Limb (tissue), 2 donors: Measurements from ENCODE around the gene CDSN.

ENCODE experiments used
- DNase-seq, 2 donors: peaks; one replicate each; pipeline ENCODE4 v3.0.0-alpha.2; 2016; ENCODE audit errors: extremely low spot score in 2 of 2

The CDSN gene

DNA sequence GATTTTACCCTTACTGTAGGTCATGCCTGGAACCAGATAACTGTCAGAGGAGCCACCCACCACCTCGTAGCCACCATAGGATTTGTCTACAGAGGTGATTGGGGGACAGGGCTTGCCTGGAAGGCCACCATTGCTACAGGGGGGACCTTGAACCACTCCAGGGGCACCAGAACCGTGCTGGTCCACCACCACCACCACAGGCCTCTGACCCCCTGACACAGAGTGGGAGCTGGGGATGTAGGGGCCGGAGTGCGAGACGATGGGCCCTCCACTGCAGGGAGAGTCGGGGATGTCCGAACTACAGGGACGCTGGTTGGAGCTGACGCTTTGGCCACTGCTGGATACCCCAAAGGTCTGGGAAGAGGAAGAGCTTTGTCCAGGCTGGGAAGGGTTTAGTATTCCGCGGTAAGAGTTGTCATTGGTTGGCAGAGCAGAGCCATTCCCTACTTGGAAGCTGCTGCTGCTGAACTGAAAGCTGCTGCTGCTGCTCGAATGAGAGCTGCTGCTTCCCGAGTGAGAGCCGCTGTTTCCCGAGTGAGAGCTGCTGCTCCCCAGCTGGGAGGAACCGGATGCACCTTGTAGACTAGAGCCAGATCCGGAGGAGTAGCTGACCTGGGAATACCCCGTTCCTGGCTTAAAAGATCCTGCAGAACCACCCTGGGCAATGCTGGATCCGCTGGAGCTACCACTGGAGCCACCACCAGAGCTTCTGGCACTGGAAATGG is 3.4 kb downstream of the CDSN start:
- DNase-seq: no peak

DNA sequence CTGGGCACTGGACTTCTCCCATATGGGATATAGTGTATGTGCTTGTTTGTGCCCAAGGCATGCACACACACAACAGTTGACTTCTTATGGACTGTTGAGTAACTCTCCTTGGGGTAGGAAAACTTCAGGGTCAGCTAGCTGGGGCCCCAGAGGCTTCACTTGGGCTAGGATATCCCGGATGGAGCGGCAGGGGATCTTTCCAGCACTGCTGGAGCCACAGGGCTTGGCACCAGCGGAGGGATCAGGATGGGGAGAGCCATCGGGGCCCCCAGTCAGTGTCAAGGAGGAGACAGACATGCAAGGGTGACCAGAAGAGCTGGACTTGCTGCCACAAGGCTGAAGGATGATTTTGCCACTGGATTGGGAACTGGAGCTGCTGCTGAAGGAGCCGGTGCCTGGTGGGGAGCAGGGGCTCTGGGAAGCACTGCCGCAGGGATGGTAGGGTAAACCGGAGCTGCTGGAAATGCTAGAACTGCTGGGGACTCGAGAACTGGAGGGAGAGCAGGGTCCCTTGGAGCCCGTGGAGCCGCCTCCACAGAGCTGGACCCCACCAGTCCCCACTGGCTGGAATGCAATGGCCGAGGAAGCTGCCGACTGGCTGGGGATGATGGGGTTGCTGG is 4.2 kb downstream of the CDSN start:
- no peak for DNase-seq

DNA sequence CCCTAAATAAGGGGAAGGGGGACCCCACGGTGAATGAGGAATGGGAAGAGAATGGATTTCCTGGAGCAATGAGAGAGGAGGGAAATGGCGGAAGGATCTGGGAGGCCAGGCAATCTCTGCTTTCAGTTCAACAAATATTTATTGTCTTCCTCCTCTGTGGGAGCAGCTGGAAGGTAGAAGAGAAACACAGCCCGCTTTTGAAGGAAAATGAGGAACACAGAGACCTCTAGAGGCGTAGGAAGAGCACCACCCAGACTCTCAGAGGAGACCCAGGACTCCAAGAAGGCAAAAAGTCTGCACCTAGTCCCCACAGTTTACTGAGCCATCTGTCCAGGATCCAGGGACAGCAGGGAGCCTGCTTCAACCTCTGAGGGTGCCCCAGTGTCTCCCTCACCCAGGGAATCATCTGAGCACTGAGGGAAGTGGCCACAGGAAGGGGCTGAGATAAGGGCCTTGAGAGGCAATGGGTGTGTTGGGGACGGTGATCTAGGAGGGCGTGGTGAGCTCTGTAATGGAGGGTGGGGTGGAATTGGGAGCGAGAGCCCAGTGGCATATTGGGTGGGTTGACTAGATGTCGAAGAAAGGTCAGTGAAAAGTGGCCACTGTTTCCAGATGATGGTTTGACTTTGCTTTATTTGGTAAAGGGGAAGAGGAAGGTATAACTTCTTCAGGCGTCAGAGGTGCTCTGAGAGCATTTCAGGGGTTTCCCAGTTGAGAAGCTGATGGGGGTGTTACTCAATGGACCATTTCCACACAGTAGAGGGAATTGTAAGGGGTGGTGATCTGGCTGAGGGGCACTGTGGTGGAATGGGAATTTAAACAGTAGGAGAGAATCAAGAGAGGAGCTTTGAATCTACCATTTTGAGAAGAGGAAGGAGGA is 5.0 kb downstream of the CDSN start:
- DNase-seq: no peak

DNA sequence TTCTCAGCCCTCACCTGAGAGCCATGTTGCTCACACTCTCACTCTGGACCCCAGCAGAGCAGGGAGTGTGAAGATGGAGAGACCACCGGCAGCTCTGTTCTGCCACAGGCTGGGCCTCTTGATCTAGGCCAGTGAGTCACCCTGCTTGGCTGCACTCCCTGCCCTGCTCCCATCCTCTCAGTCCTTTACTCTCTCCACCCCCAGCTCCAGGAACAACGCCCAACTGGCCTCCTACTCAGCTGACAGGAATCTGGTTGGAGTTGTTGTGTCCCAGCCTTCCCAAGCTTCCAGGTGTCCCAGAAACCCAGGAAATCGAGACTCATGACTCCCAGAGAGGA is 5.7 kb downstream of the CDSN start, which contains the start of gene PSORS1C1:
TSS of gene PSORS1C1 (plus strand) at position 260 of the 338 bp plus-strand sequence. CDS start 14,833 bp downstream, outside the sequence.
- DNase-seq: no peak

DNA sequence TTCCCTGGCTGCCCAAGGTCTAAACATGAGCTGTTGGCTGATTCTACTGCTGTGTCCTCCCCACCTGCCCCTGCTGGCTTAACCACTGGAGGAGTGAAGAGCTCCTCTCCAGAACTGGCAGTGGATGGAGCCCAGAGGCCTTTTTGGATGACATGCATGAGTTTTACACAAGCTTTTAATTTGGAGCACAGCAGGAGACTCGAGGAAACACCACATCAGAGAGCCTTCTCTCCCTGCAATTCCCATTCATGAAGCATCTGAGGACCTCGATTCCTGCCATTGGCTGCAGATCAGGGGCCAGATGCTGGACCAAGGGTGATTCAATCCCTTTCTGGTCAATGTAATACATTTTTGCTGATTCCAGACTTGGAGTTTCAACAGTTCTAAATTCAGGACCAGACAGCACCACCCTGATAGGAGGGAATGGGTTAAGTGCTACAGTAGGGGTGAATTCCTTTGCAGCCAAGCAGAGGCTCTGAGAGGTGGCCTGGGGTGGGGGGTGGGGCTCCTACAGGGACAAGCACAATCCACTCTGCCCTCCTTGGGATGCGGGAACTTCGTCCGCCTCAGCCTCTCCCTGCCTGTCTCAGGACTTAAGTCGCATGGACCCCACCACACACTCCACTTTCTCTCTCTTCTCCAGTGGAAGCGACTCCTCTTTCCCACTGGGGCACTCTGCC is 6.2 kb downstream of the CDSN start:
- no peak for DNase-seq

DNA sequence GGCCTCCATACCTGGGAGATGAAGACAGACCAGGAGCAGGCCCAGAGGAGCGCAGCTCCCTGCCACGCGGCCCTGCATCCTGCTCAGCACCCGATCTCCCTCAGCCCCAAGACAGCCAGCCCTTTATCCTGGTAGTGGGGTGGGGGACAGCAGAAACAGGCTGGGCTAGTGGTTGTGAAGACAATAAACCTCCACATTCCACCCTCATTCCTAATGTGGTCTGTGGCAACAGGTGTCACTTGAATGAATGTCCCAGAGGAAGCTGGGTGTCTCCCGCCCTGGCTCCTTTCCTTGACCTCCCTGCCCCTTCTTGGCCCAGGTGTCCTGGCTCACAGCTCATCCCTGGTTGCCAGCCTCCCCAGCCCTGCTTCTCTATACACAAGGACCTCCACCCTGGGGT is 7.8 kb downstream of the CDSN start, which contains the start of gene C6orf15:
TSS of gene C6orf15 (minus strand) at position 98 of the 400 bp plus-strand sequence. CDS start at position 78, 20 bp downstream.
- DNase-seq: no peak

DNA sequence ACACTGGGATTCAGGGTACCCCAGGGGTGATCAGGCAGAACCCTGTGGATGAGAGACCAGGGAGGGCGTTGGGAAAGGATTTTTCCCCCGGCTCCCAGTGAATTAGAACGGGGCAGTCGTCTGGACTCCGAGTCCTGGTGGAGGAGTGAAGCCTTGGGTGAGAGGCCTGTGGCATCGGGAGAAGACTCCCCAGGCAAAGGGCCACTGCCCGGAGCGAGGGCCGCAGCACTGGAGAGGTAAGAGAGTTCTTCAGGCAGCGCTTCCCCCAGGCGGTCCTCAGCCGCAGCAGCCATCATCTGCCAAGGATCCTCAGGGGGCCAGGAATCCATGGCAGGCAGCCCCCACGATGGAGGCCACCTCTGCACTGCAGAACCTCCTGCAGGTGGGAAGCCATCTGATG is 8.5 kb downstream of the CDSN start:
- no peak for DNase-seq

DNA sequence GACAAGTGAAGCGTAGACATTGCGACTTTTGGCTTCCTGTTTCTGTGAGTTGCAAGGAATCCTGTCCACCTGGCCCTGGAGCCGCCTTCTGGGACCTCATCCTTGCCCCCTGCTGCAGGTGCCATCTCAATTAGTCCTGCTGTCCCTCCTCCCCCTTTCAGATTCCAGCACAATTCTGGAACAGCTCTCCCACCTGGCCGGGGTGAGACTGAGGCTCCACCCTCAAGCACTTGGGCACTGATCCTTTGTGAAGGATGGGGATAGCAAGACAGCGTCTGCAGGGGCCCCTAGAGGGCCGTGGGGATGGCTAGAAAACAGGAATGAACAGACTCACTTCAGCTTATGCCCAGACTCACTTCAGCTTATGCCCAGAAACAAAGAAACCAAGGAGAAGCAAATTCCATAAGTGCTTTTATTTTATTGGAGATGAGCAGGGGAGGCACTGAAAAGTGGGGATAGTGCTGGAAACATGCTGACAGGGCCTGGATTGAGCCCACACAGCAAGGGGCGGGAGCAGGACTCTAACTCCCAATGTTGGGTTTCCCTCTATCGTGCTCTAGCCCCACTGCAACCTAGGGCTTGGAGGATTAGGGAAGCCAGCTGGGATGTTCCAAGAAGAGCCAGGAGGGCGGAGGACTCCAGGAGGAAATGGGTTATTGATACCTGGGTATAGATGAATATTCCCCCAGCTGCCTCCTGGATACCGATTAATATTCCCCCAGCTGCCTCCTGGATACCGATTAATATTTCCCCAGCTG is 9.2 kb downstream of the CDSN start:
- DNase-seq: no peak

DNA sequence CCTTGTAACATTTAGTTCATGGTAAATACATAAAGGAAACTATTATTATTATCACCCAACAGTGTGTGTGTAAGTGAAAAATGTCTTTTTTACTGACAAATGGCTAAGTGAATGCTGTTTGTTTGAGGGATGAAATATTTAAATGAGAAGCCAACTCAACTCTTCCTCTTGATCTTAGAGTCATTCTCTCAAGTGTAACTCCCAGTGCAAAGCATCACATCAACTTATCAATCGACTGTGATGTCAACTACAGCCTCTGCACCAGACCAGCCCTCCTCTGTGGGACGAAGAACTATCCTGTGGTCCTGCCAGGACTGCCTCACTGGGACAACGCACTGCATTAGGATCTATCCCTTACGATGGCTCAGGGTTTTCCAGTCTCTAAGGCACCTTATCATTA is 13.2 kb downstream of the CDSN start:
- no peak for DNase-seq

DNA sequence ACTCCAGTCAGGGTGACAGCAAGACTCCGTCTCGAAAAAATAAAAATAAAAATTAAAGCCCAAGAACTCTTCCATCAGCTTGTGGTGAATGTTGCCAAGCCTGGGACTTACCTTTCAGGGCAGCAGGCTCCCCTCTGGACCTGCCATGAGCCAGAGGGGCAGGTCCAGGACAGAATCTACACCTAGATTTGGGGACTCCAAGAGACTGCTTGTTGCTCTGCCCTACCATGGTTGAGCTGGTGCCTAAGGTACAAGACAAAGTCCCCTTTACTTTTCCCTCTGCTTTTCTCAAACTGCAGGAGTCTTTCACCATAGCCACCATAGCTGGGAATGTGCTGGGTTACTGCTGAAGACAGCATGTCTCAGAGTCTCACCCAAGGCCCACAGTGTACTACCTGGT is 17.1 kb downstream of the CDSN start:
- no peak for DNase-seq

DNA sequence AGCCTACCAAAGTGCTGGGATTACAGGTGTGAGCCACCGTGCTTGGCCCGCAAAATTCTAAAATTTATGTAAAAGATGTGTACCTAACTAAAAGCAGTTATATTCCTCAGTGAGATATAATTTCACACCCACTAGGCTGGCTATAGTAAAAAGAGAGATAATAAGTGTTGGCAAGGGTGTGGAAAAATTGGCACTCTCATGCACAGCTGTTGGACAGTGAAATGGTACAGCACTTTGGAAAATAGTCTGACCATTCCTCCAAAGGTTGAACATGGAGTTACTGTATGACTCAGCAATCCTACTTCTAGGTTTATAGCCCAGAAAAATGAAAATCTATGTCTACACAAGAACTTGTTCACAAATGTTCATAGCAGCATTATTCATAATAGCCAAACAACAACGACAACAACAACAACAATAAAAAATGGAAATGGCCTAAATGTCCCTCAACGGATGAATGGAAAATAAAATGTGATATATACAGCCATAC is 21.8 kb downstream of the CDSN start:
- DNase-seq: no peak

DNA sequence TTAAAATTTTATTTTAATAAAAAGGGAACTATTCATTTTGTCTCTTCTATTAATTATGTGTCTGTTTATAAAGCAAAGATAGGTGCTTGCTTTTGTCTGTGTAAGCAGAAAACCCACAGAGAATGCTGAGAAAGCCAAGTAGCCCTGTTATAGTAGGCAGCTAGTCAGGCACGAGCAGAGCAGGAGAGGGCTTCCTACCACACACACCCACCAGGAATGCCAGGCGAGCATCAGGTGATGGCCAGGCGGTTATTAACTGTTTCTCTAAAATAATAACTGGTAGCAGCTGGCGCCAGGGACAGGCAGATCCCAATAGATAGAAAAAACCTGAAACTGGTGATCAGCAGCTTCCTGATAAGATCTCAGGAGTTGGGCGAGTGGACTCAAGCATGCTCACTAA is 23.6 kb downstream of the CDSN start:
- DNase-seq: no peak

DNA sequence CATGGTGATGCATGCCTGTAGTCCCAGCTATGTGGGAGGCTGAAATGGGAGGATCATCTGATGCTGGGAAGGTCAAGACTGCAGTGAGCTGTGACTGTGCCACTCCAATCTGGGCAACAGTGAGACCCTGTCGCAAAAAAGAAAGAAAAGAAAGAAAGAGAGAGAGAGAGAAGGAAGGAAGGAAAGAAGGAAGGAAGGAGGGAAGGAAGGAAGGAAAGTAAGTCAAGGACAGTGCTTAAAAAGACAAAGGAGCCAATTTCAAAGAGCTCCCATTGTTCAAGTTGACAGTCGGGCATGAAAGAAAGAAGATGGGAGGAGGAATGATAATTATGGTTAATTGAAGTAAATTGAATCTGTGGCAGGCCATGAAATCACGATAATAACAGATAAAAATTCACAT is 24.0 kb downstream of the CDSN start:
- DNase-seq: no peak

DNA sequence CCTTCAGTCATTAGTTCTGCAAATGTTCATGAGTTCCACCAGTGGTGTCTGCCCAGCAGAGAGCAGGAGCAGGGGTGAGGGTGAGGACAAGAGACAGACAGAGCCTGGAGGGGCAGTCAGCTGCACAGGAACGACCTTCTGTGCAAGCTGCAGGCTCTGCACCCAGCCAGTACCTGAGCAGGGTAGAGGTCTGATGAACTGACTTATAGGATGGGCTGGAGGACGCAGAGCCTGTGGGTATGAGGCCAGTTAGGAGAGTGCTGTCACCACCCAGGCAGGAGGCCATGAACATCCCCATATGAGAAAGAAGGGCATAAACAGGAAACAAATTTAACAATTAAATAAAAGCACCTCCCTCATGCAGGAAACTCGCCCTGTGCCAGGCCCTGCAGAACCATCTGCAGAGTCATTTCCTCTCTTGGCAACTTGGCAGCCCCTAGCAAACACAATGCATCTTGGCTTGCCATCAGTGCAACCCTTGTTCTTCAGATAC is 25.8 kb downstream of the CDSN start:
- DNase-seq: no peak

DNA sequence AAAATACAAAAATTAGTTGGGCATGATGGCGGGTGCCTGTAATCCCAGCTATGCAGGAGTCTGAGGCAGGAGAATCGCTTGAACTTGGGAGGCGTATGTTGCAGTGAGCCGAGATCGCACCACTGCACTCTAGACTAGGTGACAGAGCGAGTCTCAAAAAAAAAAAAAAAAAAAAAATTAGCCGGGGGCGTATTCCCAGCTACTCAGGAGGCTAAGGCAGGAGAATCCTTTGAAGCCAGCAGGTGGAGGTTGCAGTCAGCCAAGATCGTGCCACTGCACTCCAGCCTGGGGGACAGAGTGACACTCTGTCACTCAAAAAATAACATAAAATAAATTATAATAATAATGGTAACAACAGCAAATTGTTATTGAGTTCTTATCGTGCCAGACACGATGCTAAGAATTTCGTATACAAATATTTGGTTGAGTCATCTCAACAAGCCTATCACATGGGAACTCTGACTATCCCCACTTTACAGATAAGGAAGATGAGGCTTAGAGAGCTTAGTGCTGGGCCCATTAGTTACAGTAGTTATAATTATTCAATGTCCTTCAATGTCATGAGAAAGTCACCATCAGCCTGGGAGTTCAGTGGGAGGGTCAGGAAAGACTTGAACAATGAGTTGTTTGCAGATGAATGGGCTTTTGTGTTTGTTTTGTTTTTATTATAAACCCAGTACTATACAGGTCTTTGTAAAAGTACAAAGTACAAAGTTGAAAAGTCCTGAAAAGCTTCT is 27.3 kb downstream of the CDSN start:
- no peak for DNase-seq

DNA sequence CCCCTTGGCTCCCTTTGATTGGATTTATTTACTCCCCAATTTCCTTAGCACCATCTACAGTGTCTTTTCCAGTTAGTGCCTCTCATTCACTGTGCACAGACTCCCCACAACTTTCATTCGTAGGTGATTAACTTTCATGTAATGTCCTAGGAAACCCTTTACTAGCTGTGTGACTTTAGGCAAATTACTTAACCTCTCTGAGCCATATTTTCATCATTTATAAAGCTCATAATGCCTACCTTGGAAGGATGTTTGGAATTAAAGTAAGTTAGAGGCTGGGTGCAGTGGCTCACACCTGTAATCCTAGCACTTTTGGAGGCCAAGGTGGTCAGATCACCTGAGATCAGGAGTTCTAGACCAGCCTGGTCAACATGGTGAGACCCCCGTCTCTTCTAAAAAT is 28.0 kb downstream of the CDSN start:
- DNase-seq: no peak

DNA sequence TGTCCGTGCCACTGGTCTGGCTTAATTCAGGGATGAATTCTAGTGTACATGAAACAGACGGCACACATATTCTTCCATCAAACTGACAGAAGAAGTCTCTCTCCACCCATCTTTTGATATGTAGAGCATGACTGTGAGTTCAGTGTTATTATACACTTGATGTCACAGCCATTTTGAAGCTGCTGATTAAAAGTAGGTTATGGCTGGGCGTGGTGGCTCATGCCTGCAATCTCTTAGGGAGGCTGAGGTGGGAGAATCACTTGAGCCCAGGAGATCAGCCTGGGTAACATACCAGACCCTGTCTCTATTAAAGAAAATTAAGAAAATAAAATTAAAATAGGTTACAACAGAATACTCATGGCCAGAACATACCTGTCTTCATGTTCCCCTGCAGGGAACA is 28.6 kb downstream of the CDSN start:
- DNase-seq: no peak

DNA sequence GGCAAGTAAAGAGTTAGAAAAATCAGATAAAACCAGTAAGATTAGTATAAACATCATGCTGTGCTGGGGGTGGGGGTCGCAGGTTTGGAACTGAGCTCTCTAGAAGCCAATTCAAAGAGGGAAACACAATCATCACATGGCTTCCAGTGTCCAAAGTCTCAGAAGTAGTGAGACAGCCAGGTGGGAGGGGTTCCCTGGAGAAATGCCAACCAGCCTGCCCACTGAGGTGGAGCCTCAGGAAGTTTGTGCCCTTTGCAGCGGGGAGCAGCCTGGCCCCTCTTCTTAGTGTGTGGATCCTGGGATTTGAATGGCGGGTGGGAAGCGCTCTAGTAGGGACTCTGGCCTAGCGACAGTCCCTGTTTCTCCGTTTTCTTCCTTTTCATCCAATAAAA is 29.3 kb downstream of the CDSN start:
- no peak for DNase-seq

DNA sequence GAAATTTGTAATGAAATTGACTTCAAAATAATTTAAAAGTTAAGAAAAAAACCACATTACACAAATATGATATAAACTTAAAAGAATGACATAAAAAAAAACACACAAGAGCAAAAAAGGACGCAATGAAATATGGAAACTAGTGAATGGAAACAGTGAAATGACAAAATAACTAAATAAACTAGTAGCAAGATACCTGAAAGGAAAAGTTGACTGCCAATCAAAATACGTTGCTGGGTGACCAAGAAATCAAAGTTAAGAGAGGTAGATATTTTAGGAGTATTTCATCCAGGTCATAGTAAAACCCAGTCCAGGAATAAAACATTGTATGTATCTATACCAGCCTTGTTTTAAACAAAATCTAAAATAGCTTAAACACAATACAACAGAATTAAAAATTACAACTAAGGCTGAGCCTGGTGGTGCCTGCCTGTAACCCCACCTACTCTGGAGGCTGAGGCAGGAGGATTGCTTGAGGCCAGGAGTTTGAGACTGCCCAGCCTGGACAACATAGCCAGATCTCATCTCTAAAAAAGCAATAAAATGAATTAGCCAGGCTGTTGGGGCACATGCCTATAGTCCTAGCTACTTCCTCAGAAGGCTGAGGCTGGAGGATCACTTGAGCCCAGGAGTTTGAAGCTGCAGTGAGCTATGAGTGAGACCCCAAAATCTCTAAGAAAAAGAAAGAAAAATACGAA is 29.8 kb downstream of the CDSN start:
- DNase-seq: no peak
